HepG2 (cell line): ENCODE measurements around the gene RXYLT1. TPM values are rescaled to one million over a fixed set of nuclear protein-coding genes. Genes with fewer than 3 reads are reported as not detected.
A peak's percentile ranks its signal among the peaks of the same experiment; 100 is the strongest.

Experiments
- ATAC-seq: fragments of 200-7000 bp; cut with Tn5 transposase; 3 replicates; pipeline ENCODE4 v1.9.1; 2020; ENCODE audit warnings: mild to moderate bottlenecking, moderate library complexity
- BruUV-seq: library from RNA; stranded (reverse); fragments of 400-500 nt; replicated peaks from 2 replicates; lab custom pipeline; 2021; lab: Mats Ljungman, UMichigan
- CTCF ChIA-PET: fragments of 300-600 bp; formaldehyde crosslinking; extraction: SDS; loops from one replicate; lab custom pipeline; 2021; ENCODE audit warnings: low total read pairs, inconsistent platforms, low intra/inter-chr PET ratio; lab: Yijun Ruan, JAX
- POLR2A ChIA-PET: fragments of 350-600 bp; sonication (Branson Sonifier 250); formaldehyde crosslinking; loops from one replicate; lab custom pipeline; 2020; ENCODE audit warnings: antibody characterized with exemption, inconsistent platforms; lab: Yijun Ruan, JAX
- DNase-seq: peaks from one replicate; pipeline ENCODE4 v3.0.0-alpha.2; 2015; ENCODE audit warnings: low spot score
- FAIRE-seq: peaks from 3 replicates; lab custom pipeline; 2011; peaks lifted over from hg19 to GRCh38; lab: Jason Lieb, UNC
- H2AFZ ChIP-seq: one replicate; pipeline ENCODE4 v1.6.1; 2011; ENCODE audit warnings: low read length, inconsistent platforms
- H3K27ac ChIP-seq: fragments of 300-600 bp; 3 replicates; pipeline ENCODE4 v1.8.0; 2011; ENCODE audit warnings: mixed run types, mild to moderate bottlenecking, mixed read lengths, low read length, inconsistent platforms; ENCODE audit not compliant: insufficient read depth; ENCODE audit errors: extremely low read length
- H3K27me3 ChIP-seq, 2 experiments: fragments of 200-600 bp in 1 of 2; 2 replicates in 1 of 2; 3 replicates in 1 of 2; pipeline versions ENCODE4 v1.6.0 to v1.8.0; 2011; ENCODE audit warnings: low read length in 2 of 2, mild to moderate bottlenecking in 2 of 2, moderate library complexity in 2 of 2, inconsistent platforms in 1 of 2; ENCODE audit not compliant: insufficient read depth in 2 of 2, control insufficient read depth in 1 of 2
- H3K36me3 ChIP-seq, 2 experiments: fragments of 200-600 bp in 1 of 2; replicated peaks in 1 of 2; 2 replicates in 1 of 2; 3 replicates in 1 of 2; pipeline versions ENCODE4 v1.5.1 to v1.8.0; 2011; ENCODE audit warnings: low read length in 2 of 2, inconsistent platforms in 1 of 2; ENCODE audit not compliant: insufficient read depth in 2 of 2, control insufficient read depth in 1 of 2
- H3K4me1 ChIP-seq: 2 replicates; pipeline ENCODE4 v1.5.1; 2012; ENCODE audit warnings: low read length, inconsistent platforms; ENCODE audit not compliant: insufficient read depth
- H3K4me2 ChIP-seq: 2 replicates; pipeline ENCODE4 v1.6.0; 2011; ENCODE audit warnings: low read depth, low read length, inconsistent platforms
- H3K4me3 ChIP-seq, 3 experiments: fragments of 200-600 bp in 1 of 3; sonication (generic), shearing (Covaris generic) in 1 of 3; replicated peaks in 1 of 3; 2 replicates each; pipeline ENCODE4 v1.5.1; 2011 to 2016; ENCODE audit warnings: low read length in 3 of 3, inconsistent platforms in 2 of 3, low read depth in 2 of 3, mild to moderate bottlenecking in 2 of 3, control low read depth in 1 of 3, mixed read lengths in 1 of 3; ENCODE audit not compliant: insufficient read depth in 1 of 3
- H3K79me2 ChIP-seq: one replicate; pipeline ENCODE4 v1.6.1; 2011; ENCODE audit warnings: low read length, inconsistent platforms; ENCODE audit not compliant: insufficient read depth
- H3K9ac ChIP-seq: 2 replicates; pipeline ENCODE4 v1.6.0; 2011; ENCODE audit warnings: mild to moderate bottlenecking, low read depth, low read length, inconsistent platforms; ENCODE audit not compliant: insufficient read depth
- H3K9me3 ChIP-seq: 2 replicates; pipeline ENCODE4 v1.5.1; 2012; ENCODE audit warnings: mild to moderate bottlenecking, low read length
- H4K20me1 ChIP-seq: 2 replicates; pipeline ENCODE4 v1.6.0; 2011; ENCODE audit warnings: inconsistent platforms, mild to moderate bottlenecking, low read length, moderate library complexity; ENCODE audit not compliant: insufficient read depth
- DNMT3B ChIP-seq: conservative IDR thresholded peaks from 2 replicates; pipeline ENCODE4 v1.6.1; 2016; ENCODE audit warnings: missing biosample characterization, control low read depth
- GATAD2A ChIP-seq: IDR thresholded peaks from 2 replicates; pipeline ENCODE4 v1.6.1; 2016
- LCORL ChIP-seq, 2 experiments: fragments of 450-650 bp in 1 of 2; sonication (generic) in 1 of 2; formaldehyde crosslinking in 1 of 2; IDR thresholded peaks; 2 replicates each; pipeline versions ENCODE4 v1.5.0 to v1.6.1; 2017 to 2020; ENCODE audit warnings: antibody characterized with exemption in 1 of 2, missing genetic modification reagents in 1 of 2
- MTA3 ChIP-seq: sonication (generic); formaldehyde crosslinking; IDR thresholded peaks from 2 replicates; pipeline ENCODE4 v1.4.0; 2020; ENCODE audit warnings: missing genetic modification reagents
- NR2C2 ChIP-seq: sonication (generic); formaldehyde crosslinking; IDR thresholded peaks from 2 replicates; pipeline ENCODE4 v1.4.0; 2020; ENCODE audit warnings: missing genetic modification reagents, mild to moderate bottlenecking, moderate library complexity, borderline replicate concordance
- U2AF1 ChIP-seq: fragments of 200-400 bp; formaldehyde crosslinking; optimal IDR thresholded peaks from 2 replicates; pipeline ENCODE3; 2017; ENCODE audit warnings: mild to moderate bottlenecking, low read depth, low read length
- ZBTB37 ChIP-seq: sonication (generic); formaldehyde crosslinking; IDR thresholded peaks from 2 replicates; pipeline ENCODE4 v1.4.0; 2020; ENCODE audit warnings: mild to moderate bottlenecking, missing genetic modification reagents
- ZFYVE20 ChIP-seq: sonication (generic); formaldehyde crosslinking; IDR thresholded peaks from 2 replicates; pipeline ENCODE4 v1.8.0; 2023; ENCODE audit warnings: low read depth, mild to moderate bottlenecking, moderate library complexity, missing genetic modification reagents, borderline replicate concordance
- ZKSCAN1 ChIP-seq: fragments of 150-350 bp; IDR thresholded peaks from 2 replicates; pipeline ENCODE4 v1.6.1; 2014; ENCODE audit warnings: low read length
- ZNF260 ChIP-seq: sonication (generic); formaldehyde crosslinking; IDR thresholded peaks from 2 replicates; pipeline ENCODE4 v1.4.0; 2020; ENCODE audit warnings: missing genetic modification reagents, low read depth, mild to moderate bottlenecking, borderline replicate concordance
- ZNF550 ChIP-seq: sonication (generic); formaldehyde crosslinking; IDR thresholded peaks from 2 replicates; pipeline ENCODE4 v1.4.0; 2020; ENCODE audit warnings: mild to moderate bottlenecking, missing genetic modification reagents, borderline replicate concordance
- ZSCAN31 ChIP-seq: sonication (generic); formaldehyde crosslinking; IDR thresholded peaks from 2 replicates; pipeline ENCODE4 v1.5.0; 2020; ENCODE audit warnings: low read depth, mild to moderate bottlenecking, missing genetic modification reagents
- WGBS: methylation state at CpG from one replicate; pipeline ENCODE4 v1.1.6; 2017; ENCODE audit warnings: low lambda C conversion rate; 5-methylcytosine and 5-hydroxymethylcytosine counted together
- in situ Hi-C: cut with HindIII; loops from 2 replicates; pipeline ENCODE4 v1.10.0; 2017; ENCODE audit warnings: low pct_unique_long_range_greater_than_20kb; ENCODE audit not compliant: extremely low pct_ligation_motif_present
- intact Hi-C: fragments of 100-400 bp; cut with micrococcal nuclease; formaldehyde crosslinking; loops from one replicate; pipeline ENCODE4 v1.10.0; 2022; ENCODE audit not compliant: unreplicated experiment
- polyA plus RNA-seq, 8 experiments: library from polyadenylated mRNA; depleted of rRNA in 3 of 8; stranded (reverse) in 7 of 8; unstranded in 1 of 8; fragments of >200 nt; fragmentation: Illumina TruSeq in 4 of 8; extraction: Trizol in 4 of 8; gene quantifications; 2 replicates each; pipeline versions ENCODE4 v1.2.1 to v1.2.3, GENCODE V29; 2011 to 2016; ENCODE audit warnings: low read depth in 4 of 8, missing spikeins in 1 of 8, mixed read lengths in 1 of 8; ENCODE audit not compliant: insufficient read depth in 1 of 8
- total RNA-seq, 5 experiments: library from RNA; depleted of rRNA; stranded (reverse); fragments of >200 nt; fragmentation: Illumina TruSeq; extraction: Trizol; gene quantifications; 2 replicates each; pipeline ENCODE4 v1.2.3, GENCODE V29; 2016; ENCODE audit warnings: low read depth in 1 of 5
- TF ChIP-seq, protein P1 (sequence below): sonication (generic); formaldehyde crosslinking; IDR thresholded peaks from 2 replicates; pipeline ENCODE4 v1.5.0; 2020; ENCODE audit warnings: missing genetic modification reagents, mild to moderate bottlenecking, borderline replicate concordance

Gene RXYLT1
- total and polyA plus RNA-seq, 2 of the 13 experiments (the other 11 are each of a cell fraction or from before 2014, with no cell fraction given): 8.3 to 15.5 TPM

GRCh38 chr12:63752841-63753240 is 26.9 kb upstream of the RXYLT1 start:
- Histone ChIP-seq H2AFZ (no peak overlapping the region), H3K36me3 (no peaks in the 10 kb centered on the region), H3K4me1 (no peaks in the 10 kb centered on the region), H4K20me1 (no peaks in the 10 kb centered on the region), H3K4me2 (no peak overlapping the region), H3K79me2 (no peaks in the 10 kb centered on the region), H3K27ac (no peak overlapping the region), H3K4me3 (no peak overlapping the region), H3K9ac (no peak overlapping the region), H3K27me3 (0 out of 5 replicates have a peak, but pooled peaks cover 0 to under 1% of the 10 kb centered on the region in 2 experiments), H3K9me3 (peaks cover under 1% of the 10 kb centered on the region; the same call in 1 of the 2 replicates)
- in situ Hi-C loops (no loop called here), intact Hi-C loops (no loop called here)
- TF ChIP-seq ZNF260 (CRISPR knock-in tag): no peak
- no peak for TF ChIP-seq DNMT3B (CRISPR knock-in tag)
- no peak for TF ChIP-seq GATAD2A
- TF ChIP-seq ZNF550: no peak
- no peak for TF ChIP-seq ZFYVE20 (CRISPR knock-in tag)
- no peak for TF ChIP-seq ZKSCAN1
- TF ChIP-seq, protein P1, sequence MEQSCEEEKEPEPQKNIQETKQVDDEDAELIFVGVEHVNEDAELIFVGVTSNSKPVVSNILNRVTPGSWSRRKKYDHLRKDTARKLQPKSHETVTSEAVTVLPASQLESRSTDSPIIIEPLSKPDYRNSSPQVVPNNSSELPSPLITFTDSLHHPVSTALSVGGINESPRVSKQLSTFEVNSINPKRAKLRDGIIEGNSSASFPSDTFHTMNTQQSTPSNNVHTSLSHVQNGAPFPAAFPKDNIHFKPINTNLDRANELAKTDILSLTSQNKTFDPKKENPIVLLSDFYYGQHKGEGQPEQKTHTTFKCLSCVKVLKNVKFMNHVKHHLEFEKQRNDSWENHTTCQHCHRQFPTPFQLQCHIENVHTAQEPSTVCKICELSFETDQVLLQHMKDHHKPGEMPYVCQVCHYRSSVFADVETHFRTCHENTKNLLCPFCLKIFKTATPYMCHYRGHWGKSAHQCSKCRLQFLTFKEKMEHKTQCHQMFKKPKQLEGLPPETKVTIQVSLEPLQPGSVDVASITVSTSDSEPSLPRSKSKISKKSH (CRISPR knock-in tag): no peak
- TF ChIP-seq ZSCAN31: no peak
- ChIA-PET CTCF (no interaction called here), POLR2A (no interaction called here)
- DNase-seq: no peak
- FAIRE-seq: no peak
- no TSS peak for BruUV-seq
- WGBS: 48% methylated on average over 2 of the region's 2 CpGs
- no peak for ATAC-seq

GRCh38 chr12:63753743-63754142 is 26.0 kb upstream of the RXYLT1 start:
- no peaks in the 10 kb centered on the region for H3K79me2 ChIP-seq
- TF ChIP-seq NR2C2 (CRISPR knock-in tag) (no peak), LCORL (IDR thresholded peaks at IDR 0.05) (no peak), LCORL (CRISPR knock-in tag; IDR thresholded peaks at IDR 0.05) (no peak), MTA3 (CRISPR knock-in tag) (no peak), U2AF1 (no peak), ZBTB37 (CRISPR knock-in tag) (no peak)
- TF ChIP-seq, all 625 proteins: peak for 0
- in situ Hi-C loops (no loop called here), intact Hi-C loops (no loop called here)
- no peaks in the 10 kb centered on the region for H3K4me1 ChIP-seq
- DNase-seq (no peak), FAIRE-seq (no peak), ATAC-seq (peak; percentile 48; the same call in 1 of the 3 replicates)
- H2AFZ ChIP-seq: no peak overlapping the region
- no peaks in the 10 kb centered on the region for H3K36me3 ChIP-seq
- H3K27me3 ChIP-seq: 0 out of 5 replicates have a peak, but pooled peaks cover 0 to 3% of the 10 kb centered on the region in 2 experiments
- H3K4me2 ChIP-seq: no peak overlapping the region
- ChIA-PET POLR2A (no interaction called here), CTCF (no interaction called here)
- no peak overlapping the region for H3K9ac ChIP-seq
- no peak overlapping the region for H3K4me3 ChIP-seq
- no peak overlapping the region for H3K27ac ChIP-seq
- no peaks in the 10 kb centered on the region for H3K9me3 ChIP-seq
- no peaks in the 10 kb centered on the region for H4K20me1 ChIP-seq
- BruUV-seq: no TSS peak
